NCI-H1048 (cell line): Measurements from ENCODE around the gene GYG1.

Source experiments
- DNase-seq: peaks from one replicate; lab custom pipeline; 2025; lab: John Stamatoyannopoulos, UW

GYG1 gene

DNA sequence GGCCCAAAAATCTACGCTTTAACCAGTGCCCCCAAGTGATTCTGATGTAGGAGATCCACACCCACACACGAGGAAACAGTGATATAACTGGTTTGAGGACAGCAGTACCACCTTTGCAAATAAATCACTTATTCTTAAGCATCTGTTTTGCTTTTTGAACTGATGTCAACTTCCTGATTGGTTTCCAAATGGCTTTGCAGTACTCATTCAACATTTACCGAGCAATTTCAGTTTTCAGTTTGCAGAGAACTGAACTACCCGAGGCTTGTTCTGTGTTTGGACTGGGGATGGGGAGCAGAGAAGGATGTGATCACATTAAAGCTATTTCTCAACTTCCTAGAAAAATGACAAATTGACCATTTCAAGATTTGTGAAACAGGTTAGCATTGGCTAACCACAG lies 1.1 kb upstream of the GYG1 start:
- DNase-seq = no peak

- no peak for DNase-seq
Measured at GRCh38 chr3:148992027-148992634, 791 bp downstream of the GYG1 start.

- no peak for DNase-seq
Measured at GRCh38 chr3:148992635-148993255, 1.4 kb downstream of the GYG1 start.

DNA sequence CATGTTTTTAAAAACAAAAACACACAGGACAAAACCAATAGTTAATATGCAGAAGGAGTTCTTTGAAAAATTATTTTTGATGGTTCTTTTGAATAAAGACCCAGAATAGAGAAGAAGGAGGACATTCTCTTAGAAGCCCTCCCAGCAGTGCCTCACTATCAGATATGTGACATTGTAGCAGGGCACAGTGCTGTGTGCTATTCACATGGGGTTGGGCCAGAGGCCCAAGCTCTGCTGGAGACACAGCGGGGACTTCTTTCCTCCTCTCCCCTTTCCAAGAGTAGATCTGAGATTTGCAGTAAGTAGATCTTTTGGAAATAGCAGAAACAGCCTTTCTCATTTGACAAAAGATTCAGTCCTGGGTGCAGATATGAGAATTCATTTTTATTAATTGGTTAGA lies 6.3 kb downstream of the GYG1 start:
- no peak for DNase-seq

- no peak for DNase-seq
Measured at GRCh38 chr3:148998297-148998696, 7.0 kb downstream of the GYG1 start.

GRCh38 chr3:148998715-148999423 lies 7.5 kb downstream of the GYG1 start:
- no peak for DNase-seq

DNA sequence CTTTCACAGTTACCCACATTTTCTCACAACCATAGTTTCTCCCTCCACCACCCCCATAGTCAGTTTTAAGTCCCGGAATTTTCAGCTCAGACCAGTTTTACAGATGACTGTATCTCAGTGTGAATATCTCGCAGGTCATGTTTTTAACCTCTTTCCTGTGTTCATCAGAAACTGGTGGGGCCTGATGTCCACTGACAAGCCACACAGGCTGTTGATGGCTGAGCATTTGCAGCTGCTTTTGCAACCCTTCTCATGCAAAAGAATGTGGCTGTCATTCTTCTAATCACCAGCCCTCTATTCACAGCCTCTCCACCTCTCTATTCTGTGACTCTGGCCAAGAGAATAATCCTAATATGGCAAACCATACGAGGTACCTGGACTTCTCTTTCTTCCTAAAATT lies 8.5 kb downstream of the GYG1 start:
- no peak for DNase-seq

GRCh38 chr3:149000206-149000745 lies 8.9 kb downstream of the GYG1 start:
- no peak for DNase-seq

- no peak for DNase-seq
Measured at GRCh38 chr3:149001727-149002126, 10.4 kb downstream of the GYG1 start.

DNA sequence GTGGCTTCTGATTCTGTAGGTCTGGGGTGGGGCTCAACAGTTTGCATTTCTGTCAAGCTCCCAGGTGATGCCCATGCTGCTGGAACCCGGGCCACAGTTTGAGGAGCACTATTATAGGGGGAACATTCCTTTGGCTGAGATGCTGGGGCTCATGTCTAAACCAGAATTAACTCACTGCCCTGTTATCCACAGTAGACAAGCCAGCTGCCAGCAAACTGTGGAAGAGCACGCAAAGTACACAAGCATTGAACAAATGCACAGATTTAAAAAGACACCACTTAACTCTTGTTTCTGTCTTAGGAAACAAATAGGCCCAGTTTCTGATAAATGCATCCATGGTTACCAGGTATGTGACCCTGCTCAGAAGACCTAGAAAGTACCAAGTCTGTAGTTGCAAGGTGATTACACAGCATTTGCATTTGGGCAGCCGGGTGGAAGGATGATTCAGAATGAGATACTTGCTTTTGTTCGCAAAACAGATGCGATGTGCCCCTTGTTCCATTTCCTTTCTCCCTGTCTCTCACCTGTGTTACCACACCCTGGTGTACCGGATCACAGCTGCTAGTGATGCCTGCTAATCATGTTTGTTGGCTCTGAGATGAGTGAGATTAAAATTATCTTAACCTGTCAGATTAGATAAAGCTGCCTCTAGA lies 12.4 kb downstream of the GYG1 start:
- no peak for DNase-seq

DNA sequence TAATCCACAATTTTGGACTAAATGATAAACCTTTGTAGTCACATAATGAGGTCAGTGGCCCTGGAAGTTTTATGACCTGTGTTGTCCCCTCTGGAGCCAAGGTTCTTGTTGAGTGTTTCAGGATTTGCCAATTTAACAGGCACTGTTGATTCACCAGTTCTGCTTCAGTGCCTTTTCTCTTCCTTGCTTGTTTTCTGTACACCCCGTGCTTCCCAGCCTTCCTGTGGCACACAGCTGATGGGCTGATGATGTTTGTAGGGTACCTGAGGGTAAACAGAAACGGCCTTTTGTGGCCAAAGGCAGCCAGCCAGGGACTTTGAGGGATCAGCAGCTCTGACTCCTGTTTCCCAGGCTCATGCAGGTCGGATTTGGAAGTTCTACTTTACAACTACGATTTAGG lies 13.3 kb downstream of the GYG1 start:
- DNase-seq = no peak

- DNase-seq = no peak
Measured at GRCh38 chr3:149005416-149005815, 14.1 kb downstream of the GYG1 start.

DNA sequence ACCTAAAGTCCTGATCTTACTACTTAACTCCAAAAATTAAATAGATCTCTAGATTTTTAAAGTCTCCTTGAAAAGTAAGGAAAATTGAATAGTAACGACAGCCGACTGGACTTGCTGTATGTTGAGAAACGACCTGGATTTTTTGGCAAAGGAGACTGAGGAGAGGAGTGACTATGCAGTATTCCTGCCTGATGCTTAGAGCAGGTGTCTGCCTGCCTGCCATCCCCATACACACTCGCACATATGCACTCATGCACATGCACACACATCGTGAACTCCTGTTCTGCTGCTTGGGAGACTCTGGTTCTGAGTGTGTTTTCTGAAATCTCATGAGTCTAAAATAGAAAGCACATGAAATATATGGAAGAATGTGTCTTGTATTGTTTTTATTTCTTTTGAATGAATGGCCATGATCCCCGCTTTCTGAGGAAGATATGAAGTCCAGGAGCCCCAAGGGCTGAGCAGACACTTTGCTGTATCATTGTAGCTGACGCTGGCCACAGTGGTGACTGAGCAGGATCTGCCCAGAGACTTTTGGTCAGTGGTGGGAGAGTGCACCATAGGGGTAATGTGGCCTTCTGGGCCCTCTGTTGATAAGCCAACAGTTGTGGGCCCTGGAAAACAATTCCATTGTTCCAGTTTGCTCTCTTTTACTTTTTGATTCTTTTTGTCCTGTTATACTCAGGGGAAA lies 16.4 kb downstream of the GYG1 start:
- DNase-seq = no peak

GRCh38 chr3:149009732-149010131 lies 18.4 kb downstream of the GYG1 start:
- no peak for DNase-seq

DNA sequence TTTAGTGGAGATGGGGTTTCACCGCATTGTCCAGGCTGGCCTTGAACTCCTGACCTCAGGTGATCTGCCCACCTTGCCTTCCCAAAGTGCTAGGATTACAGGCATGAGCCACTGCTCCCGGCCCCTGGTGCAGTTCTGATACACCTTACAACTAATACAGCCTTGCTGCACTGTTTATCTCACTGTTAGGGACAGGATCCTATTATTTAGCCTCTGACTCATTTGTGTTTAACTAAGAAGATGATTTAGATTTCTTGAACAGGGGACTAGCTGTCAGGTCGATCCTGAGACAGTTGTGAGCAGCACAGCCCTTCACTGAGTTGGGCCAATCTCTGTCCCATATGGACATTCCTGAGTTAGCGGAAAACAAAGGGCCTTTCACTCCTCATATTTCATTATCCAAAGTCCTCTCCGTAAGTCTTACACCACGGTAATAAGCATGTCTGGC lies 19.2 kb downstream of the GYG1 start:
- DNase-seq = no peak

DNA sequence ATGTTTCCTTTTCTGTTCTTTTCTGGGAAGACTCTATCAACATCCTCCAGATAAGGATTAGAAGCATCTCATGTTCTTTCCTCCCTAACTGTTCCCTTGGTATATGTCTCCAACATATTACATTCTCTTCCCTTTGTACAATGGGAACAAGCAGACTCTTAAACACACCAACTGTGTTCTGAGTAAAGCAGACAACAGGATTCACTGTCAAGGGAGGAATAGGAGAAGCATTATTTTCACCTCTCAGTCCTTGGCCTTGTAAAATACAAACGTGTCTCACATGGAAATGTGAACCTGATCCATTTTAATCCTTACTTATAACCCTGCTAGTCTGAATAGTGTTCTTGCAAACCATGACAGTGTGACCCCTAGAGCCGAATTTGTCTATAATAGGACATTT lies 19.6 kb downstream of the GYG1 start:
- DNase-seq = no peak

DNA sequence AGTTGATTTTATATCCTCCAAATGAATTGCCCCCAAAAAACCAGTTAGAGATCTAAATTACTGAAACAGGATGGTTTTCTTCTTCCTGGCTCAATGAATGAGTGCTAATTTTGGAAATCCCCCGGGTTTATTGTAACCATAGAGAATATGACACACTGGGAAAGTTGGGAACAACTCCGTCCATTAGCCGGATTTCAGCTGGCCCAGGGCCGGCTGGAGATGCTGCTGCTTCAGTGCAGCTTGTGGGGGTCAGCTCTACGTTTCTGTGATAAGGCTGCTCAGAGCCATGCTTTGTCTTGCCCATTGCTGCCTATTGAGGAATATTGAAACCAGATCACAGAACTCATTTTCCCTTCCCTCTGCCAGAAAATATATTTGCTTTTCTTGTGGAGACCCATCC lies 20.3 kb downstream of the GYG1 start:
- DNase-seq = no peak

DNA sequence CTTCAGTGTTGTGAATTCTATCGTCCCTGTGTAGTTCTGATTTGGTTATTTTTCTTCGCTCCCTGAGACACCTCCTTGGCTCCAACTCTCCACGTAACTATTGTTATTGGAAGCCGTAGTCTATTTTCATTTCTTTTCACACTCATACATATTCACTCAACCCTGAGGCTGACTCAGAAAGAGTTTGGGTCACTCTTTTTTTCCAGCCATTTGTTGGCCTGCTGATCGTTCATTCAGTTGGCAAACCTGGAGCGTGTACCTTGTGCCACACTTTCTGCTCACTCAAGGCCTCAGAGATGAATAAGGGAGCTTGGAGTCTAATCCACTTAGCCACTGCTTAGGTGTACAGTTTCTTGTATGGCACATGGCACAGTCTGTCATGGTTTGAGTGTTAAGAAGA lies 22.4 kb downstream of the GYG1 start:
- DNase-seq = no peak

DNA sequence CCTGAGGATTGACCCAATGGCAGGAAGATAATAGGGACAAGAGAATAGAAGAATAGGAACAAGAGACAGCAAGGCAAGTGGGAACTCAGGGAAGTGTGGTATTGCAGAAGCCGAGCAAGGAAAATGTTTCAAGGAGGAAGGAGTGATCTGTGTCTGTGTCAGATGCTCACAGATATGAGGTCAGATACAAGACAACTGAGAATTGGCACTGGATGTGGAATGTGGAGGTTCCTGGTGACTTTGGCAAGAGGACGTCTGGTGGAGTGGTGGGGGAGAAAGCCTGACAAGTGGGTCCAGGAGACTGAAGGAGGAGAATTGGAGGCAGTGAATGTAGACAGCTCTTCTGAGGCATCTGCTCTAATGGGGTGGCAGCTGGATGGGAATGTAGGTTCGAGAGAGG lies 24.1 kb downstream of the GYG1 start:
- DNase-seq = no peak

GRCh38 chr3:149016242-149016641 lies 24.9 kb downstream of the GYG1 start:
- DNase-seq = no peak

DNA sequence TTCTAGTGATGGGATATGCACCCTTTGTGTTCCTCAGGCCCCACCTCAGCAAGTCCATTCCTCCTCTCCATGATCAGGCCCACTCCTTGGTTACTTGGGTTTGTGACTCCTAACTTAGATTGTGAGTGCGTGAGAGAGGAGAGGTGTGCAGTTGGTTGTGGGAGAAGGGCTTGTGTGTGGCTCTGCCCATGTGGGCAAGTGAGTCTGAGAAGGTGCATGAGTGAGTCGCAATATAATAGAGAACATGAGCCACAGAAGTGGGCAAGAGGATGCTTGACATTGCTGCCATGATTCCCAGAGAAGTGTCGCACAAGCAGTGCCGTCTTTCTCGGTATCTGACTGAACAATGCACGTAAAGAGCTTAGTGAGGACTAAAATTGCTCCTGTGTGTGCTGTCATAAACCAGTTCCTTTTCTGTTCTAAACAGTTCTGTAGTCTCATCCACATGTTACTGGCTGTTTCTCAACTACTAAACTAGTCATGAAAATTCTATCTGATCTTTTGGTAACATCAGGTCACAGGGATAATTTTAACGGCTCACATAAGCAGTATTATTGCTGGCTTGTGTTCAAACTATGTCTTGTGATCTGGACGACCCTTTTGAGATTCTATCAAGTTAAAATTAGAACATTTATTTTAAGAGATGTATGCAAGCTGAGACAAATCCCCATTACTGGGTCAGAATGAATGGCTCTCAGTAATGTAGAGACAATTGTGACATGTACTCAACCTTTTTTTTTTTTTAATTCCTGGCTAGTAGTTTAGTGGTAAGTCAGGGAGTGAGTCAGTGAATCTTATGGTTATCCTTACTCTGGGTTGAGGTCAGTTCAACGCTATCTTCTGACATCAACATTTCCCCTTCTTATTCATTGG lies 25.6 kb downstream of the GYG1 start:
- DNase-seq = no peak
